Femur (tissue), 1 donor: ENCODE results near the gene MECR.
"Not testable (repeated sequence)": the region's sequence is repeated elsewhere in the genome, so short reads cannot be mapped to it uniquely, and the experiment has no call there.

Experiments
- DNase-seq: peaks from one replicate; pipeline ENCODE4 v3.0.0-alpha.2; 2017

The MECR gene

DNA sequence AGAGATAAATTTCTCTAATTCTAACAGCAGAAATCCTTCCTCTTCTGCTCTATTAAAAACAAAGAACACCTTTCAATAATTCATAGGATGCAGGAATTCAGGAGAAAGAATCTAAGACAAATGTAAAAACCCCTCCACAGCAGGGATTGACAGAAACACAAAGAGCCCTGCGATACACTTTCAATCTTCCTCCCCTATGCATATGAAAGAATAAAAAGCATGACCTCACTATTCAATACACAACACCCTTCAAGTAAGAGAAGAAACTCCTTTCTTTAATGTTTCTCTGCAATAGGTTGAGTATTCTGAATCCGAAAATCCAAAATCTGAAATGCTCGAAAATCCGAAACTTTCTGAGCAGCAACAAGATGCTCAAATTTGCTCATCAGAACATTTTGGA is 66.1 kb downstream of the MECR start:
- no peak for DNase-seq

- DNase-seq = no peak
These were observed 68.1 kb downstream of the MECR start for GRCh38 chr1:29162476-29163138.

- DNase-seq = no peak
These were observed 68.7 kb downstream of the MECR start for GRCh38 chr1:29162025-29162424.

GRCh38 chr1:29159773-29160172 is 71.0 kb downstream of the MECR start:
- DNase-seq = no peak

GRCh38 chr1:29157269-29157601 is 73.5 kb downstream of the MECR start:
- DNase-seq = no peak

DNA sequence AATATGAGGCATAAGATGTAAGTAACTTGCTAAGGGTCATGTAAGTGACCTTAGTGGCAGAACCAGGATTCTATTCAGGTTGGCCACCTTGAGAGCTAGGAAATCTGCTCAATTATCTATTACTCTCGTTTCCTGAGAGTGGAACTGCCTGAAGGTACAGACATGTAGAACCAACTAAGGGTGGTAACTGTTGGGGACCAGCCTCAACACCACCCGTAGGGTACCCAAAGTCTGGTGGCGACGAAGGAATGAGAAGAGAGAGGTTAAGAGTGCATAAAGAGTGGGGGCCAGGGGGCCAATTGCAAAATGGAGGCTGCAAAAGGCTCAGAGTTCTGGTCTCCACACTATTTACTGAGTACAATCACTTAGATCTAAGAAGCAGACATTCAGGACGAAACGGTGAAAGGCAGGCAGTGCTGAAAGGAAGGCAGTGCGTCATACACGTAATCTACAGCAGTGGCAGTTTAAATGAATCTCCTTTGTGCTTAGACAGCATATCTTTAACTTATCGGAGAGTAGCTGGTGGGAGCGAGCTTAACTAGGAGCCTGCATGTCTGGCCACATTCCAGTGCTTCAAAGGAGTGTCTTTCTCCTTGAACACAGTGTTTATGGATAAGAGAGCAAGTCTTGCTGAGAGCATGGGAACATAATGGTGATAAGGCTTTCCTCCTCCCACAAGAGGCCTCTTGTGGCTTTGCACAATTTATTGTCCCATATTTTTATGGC is 74.0 kb downstream of the MECR start:
- no peak for DNase-seq

DNA sequence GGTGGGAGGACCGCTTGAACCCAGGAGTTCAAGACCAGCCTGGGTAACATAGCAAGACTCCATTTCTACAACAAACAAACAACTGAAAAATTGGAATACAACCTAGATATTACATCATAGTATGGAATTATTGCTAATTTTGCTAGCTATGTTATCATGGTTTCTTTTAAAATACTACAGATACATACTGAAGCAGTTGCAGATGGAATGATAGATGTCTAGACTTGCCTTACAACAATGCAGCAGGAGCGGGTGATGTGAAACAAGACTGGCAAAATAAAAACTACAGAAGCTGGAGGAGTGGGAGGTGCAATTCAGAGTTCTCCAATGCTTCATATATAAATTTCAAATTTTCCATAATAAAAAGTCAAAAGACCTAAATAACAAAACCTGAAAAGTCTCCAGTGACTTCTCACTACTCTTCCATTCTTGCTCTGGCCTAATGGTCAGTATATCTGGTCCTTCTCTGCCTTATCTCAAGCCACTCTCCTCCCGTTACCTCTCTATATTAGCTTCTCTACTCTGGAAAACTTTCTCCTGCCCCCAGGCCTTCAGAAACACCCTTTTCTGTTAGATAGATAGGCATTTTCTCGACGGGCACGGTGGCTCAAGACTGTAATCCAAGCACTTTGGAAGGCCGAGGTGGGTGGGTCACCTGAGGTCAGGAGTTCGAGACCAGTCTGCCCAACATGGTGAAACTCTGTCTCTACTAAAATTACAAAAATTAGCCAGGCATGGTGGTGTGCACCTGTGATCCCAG is 78.5 kb downstream of the MECR start:
- DNase-seq = no peak

- DNase-seq = not testable (repeated sequence)
These were observed 80.4 kb downstream of the MECR start for GRCh38 chr1:29150346-29150745.

- no peak for DNase-seq
These were observed 81.9 kb downstream of the MECR start for GRCh38 chr1:29148656-29149491.

- DNase-seq = no peak
These were observed 84.8 kb downstream of the MECR start for GRCh38 chr1:29145739-29146437.

DNA sequence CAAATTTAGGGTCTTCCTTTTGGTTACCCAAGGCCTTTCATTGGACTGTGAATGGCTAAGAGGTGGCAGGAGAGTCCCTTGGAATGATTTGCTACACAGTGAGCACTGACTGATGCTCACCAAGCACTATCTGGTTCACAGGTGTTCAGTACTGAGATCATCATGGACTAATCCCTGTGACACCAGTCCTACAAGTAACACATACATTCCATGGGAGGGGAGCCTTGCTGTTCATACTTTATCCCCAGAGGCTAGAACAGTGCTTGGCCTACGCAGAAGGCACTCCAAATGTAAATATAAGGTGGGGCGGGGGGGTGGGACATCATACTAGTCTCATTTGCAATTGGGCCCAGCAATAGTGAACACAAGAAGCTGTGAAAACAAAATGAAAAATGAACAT is 86.6 kb downstream of the MECR start:
- DNase-seq = no peak

DNA sequence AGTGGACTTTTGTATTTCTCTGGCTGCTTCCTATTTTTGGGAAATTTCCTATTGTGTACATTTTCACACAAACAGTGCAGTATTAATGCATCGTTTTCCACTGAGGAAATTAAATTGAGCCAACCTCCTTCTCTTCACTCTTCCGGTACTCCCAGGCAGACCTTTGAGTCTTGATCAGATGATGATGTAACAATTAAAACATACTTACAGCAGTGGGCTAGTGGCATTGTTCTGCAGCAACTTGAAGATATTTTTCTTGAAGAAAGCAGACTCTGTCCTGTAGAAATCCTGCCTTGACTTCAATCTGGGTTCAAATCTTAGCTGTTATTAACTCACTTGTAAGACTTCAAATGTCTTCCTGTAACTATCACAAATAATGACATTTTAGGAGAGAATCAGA is 88.0 kb downstream of the MECR start:
- no peak for DNase-seq
